DMS153 (cell line): ENCODE results near the gene PKP4.

ENCODE experiments used
- DNase-seq: peaks from one replicate; lab custom pipeline; 2025; lab: John Stamatoyannopoulos, UW

The PKP4 gene

DNA sequence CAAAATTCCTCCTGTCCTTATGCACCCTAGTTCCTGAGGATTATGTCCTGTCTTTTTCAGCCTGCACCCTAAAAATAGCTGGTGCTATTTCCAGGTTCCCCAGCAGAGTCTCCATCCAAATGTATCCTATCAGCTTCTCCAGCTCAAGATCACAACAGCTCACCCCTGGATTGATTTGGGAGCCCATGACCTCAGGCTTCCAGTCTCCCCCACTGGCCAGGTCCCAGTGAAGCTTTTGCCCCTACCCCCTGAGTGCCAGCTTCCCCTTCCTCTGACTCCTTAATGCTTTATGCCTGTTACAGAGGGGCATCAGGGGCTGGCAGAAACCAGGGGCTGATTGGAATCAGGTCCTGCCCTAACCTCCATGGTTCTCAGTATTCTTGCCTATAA, 261.4 kb downstream of the PKP4 start:
- no peak for DNase-seq

DNA sequence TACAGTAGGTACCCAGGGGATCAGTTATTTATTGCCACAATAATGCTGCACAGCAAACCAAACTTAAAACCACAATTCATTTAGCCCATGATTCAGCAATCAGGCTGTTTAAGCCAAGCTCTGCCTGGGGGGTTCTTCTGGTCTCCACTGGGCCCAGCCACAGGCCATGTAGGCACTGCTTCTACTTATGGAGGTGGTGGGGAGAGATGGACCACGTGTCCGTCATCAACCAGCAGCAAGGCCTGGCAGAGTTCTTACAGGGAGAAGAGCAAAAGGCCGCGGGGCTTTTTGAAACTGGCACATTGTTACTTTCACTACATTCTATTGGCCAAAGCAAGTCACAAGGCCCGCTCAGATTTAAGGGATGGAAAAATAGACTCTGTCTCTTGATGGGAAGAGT, 262.1 kb downstream of the PKP4 start:
- no peak for DNase-seq

DNA sequence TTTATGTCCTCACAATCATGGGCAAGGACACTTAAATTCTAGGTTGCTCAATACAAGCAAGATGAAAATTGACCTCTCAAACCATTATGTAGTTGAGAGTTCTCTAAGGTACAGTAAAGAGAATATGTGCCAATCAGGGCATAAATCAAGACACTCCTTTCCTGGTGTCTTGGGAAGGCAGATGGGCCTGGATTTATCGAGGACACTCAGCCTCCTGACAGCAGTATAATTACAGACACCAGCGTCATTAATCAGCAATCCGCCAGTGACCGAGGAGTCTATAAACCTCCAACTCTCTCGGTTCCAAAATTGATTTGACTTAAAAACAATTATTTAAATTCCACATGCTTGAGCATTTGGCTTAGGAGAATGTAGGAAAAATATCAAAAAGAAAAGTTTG, 262.7 kb downstream of the PKP4 start:
- no peak for DNase-seq

DNA sequence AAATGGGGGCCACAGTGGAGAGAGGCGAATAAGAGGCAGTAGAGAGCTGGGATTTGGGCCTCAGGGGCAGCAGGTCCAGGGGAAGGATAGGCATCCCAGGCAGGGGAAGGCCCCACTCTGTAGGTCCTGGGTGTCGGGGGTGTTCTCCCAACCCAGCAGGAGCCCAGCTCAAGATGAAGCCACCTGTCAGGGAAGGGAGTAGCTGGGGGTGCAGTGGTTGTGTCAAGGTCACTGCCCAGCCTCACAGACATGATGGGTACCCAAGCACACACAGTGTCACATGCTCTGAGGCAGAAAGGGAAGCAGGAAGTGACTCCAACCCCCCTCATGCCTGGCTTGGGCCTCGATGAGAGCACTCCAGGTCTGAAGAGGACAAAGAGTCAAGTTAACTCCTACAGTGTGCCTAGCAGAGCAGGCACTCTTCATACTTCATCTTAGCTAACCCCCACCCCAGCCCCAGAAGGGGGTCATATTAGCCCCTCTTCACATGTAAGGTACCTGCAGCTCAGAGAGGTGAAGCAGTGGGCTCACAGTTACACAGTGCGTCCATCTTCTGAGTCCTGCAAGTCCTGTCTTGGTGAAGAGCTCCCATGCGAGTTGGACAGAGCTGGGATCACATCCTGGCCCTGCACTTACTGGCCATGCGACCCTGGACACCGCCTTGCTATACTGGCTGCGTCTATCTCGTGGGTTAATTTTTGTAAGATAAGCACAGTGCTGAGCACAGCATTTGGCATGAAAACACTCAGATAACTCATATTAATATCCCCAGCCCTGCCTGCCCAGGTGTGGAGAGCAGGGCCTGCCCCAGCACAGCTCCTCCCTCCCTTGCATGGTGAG, 265.7 kb downstream of the PKP4 start:
- peak; percentile 14 for DNase-seq

DNA sequence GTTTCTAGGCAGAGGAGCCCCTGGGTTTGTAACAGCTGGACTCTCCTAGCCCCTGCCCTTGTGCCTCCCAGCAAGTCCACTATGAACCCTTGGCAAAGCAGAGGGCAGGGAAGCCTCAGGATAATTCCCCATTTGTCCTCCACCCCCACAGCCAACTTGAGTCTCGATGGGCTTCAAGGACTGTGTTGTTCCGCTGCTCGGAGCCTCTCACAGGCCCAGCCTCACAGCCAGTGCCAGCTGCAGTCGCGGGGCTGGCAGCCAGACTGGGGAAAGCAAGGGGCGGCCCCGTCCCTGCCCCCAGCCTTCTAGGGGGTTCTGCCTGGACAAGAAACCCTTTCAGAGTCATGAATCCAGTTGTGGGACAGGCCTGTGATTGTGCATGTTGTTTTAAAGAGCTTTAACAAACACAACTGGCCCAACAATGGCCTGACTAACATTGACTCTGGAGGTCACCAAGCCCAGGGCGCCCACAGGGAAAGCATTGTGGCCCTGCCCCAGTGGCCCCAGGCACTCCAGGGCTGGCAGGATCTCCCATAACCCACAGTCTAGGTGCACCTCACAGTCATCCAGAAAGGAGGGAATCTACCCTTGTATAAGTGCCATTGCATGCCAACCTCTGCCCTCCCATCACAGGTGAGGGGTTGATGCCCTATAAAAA, 266.6 kb downstream of the PKP4 start:
- DNase-seq: no peak

DNA sequence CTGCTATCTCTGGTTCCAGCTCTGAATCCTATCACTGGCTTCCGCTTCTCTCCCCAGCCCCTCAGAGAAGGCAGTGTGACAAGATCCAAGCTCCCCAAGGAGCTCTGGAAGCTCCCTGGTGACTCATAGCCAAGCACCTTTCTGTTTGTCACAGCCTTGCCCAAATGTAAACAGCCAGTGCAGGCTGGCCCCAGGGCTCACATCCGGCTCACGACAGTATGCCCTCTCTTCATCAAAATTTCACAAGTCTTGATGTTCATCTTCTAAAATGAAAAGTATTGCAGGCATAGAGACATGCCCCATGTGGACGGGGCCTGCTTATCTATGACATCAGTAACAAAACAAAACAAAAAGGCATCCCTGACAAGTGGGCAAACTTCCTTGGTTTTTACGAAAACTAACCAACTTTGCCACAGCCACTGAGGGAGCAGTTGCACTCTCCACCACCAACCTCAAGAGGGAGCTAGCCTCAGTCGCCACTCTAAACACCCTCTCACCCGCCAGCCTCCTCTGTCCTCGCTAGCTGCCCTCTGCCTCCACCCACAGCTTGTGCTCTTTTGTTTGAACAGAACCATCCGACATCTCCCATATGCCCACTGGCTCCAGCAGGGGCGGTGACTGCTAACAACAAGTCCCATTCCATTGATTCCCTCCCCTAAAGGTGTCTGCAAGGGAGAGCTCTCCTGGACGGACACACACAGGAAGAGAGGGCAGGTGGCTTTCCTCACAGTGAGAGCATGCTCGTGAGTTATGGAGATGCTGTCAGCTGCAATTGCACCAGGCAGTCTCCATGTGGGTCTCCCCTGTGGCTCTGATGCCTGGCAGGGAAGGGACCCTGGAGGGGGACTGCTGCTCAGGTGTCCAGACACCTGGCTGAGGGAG, 267.4 kb downstream of the PKP4 start:
- peak; percentile 88 for DNase-seq

DNA sequence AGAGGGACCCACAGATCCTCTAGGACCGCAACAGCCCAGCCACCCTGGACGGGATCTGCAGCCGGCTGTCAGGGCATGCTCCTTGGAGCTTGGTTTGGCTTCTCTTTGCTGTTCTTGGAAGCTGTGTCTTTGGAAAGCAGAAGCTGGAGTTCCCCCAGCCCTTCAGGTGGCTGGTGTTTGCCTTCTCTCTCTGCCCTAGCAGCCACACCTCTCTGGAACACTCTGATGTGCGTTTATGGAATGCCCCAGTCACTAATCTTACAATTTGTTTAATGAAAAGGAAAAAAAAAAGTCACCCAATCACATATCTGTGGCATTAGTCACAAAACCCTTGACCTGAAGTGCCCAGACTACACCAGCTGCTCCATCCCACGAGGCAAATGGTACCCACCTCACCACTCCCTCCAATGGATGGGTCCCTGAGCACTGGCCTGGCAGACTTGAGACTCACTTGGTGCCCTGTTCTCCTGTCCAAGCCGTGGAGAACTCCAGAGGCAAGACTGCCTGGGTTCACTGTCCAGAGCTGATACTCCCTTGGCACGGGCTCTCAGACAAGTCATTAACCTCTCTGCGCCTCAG, 268.1 kb downstream of the PKP4 start:
- no peak for DNase-seq

DNA sequence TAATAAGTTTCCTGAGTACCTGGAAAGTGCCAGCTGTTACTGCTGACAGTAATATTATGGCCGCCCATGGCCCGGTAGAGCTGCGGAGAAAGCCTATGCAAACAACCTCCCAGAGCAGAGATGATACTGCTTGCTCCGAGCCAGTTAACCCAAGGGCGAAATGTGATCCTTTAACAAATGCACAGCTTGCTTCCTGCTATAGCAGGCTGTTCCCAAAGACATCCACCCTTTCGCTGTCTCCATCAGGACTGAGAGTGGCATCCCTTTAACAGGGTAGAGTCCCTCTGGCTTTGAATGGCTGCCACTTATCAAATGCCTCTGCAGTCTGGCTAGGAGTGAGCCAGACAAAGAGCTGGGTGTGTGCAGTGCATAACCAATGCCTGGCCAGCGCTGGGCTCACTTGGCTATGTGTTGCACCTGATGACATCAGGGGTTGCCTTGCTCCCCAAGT, 268.7 kb downstream of the PKP4 start:
- peak; percentile 71 for DNase-seq

DNA sequence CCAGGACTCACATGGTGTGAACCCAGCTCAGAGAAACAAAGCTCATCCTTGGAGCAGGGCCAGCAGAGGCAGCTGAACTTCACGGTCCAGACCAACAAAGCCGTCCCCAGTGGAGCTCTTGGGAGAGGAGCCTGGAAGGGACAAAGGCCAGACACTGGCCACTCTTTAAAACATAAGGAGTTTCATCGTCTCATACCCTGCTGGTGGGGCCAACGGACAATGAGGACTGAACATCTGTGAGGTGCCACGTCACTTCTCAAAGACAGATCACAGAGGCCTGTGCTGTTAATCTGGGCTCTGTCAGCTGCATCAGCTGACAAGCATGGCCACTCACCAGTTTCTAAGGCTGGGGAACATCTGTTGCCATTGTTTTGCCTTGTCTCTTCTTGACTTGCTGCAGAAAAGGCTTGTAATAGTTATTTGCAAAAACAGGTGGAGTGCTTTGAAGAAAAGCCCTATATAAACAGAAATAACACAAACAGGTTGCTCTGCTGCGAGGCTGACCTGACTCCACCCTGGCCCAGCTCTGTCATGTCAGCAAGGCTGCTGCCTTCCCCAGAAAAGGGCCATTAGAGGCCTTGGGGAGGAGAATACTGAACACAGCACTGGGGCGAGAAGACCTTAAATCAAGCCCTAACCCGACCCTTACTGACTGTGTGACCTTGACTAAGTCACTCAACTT, 270.3 kb downstream of the PKP4 start:
- peak; percentile 47 for DNase-seq

DNA sequence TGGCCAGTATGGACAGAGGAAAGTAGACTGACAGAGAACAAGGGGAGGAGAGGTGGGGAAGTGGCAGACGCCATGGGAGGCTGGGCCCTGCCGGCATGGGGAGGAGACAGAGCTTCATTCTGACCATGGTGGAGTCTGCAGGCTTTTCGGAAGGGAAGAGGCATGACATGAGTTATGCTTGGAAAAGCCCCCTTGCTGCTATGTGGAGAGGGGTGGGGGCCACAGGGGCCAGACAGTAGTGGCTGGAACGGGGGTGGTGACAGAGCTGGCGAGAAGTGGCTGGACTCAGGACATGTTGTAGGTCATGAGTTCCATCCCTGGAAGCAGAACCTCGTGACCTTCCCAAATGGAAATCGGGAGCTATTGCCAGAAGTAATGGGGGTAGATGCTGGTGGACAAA, 271.7 kb downstream of the PKP4 start:
- DNase-seq: no peak

DNA sequence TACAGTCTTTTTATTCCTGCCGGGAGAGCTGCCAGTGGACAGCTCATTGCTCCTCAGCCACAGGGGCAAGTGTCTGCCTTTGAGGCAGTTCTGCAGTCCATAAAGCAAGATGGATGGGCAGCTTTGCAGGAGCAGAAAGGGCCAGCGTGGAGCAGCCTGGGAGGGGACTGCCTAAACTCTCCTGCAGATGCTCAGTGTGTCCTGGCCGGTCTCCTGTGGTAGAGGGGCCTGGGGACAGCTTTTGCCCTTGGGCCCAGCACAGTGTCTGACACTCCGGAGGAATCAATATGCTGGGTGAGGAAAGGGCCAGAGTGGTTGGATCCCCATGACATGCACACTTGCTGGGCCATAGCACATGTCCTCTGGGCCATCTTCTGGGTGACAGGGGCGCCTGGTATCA, 272.7 kb downstream of the PKP4 start:
- DNase-seq: no peak

DNA sequence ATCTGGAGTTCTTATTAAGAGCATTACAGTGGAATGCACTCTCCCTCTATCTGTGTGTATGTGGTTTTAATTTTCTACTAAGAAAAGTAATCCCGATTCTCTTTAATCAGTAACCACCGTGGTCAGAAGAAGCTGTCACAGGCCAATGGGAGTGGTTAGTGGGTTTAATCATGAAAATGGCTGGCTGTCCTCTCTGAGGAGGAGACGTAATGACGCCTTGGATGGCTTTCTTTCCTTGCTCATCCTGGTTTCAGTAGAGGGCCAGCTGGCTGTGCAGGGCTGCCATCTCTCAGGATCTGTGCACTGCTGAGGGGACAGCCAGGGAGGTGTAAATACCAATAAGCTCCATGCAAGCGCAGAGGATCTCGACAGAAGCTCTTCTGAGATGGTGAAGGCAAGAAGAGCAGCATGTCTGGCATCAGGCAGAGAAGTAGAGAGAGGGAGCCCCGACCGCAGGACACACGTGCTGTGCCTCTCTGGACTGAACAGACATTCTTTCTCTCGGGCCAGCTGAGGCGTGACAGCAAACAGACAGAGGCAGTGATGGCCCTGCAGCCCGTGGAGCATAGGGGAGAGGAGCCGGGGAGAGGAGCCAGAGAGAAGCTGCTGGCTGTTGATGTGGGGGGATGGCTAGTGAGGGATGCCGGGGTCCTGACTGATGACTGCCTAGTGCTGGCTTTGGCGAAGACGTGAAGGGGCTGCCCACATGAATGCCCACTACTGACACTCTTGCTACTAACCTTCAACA, 273.3 kb downstream of the PKP4 start:
- DNase-seq: no peak

DNA sequence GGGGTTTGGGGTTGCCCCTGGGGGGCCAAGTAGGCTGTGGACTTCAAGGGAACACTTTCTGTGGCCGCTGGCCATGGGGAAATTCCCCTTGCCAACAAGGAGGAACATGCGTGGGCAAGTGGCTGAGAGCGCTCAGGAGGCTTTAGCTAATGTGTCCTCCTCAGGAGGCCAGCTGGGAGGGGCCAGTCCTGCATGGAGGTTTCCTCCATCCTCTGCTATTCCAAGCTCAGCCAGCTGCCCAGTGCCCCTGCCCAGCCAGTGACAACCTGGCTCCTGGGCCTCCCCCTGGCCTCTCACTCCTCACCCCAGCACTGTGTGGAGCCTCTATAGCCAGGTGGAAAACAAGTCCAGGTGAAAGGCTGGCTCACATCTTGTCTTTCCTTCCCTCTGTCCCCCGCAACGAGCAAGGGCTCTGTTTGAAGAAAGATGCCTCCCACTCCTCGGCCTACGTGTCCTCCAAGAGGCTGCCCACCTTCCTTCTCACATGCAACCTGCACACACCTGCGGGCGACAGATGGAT, 273.9 kb downstream of the PKP4 start:
- no peak for DNase-seq

DNA sequence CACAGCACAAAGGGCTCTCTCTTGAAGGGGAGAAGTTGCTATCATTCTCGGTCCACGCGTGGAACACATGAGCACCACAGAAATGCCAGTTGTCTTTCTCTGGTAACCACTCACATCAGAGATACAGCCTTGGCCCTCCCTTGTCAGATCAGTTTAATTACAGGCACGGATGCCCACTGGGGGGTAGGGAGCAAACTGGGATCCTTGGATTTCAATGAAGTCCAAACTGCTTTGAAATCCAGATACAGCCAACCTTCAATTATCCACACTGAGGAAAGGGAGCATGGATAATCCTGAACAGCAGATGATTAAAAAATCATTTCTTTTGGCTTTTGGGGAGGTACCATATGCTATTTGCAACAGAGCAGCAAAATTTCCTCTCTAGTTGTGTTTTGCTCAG, 274.6 kb downstream of the PKP4 start:
- DNase-seq: no peak
